ENCODE results near the gene ARHGAP8. TPM values are rescaled to one million over a fixed set of nuclear protein-coding genes. Genes with fewer than 3 reads are reported as not detected.

ARHGAP8 gene
- total RNA-seq, 1 experiment from 2014 or later: not detected

DNA sequence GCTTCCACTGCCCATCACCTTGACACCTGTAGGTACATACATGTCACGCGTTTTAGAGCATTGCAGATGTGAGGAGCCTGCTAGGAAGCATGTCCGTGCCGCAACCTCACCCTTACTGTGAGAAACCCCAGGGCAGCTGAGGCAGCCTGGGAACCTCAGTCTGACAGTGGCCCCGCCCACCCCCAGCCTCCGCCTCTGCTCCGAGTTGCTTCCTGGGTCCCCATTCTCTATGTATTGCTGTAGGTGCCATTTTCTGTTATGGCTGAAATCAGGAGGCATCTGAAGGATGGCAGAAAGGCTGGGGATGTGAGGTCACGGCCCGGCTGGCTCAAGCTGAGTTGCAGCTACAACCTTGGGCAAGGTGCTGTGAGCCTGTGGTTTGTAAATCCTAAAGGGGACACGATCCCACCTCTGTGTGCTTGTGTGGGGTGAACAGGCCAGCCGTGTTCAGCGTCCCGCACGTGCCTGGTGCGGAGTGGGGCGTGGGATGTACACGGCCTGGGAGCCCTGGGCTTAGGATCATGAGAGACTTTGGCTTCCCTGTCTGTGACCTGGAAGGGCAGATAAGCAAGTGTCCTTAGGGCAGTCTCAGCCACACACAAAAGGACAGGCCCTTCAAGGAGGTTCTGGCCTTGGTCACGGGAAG lies 154.7 kb downstream of the ARHGAP8 start:
- DNase-seq (ENCODE audit: low read depth): no peak

DNA sequence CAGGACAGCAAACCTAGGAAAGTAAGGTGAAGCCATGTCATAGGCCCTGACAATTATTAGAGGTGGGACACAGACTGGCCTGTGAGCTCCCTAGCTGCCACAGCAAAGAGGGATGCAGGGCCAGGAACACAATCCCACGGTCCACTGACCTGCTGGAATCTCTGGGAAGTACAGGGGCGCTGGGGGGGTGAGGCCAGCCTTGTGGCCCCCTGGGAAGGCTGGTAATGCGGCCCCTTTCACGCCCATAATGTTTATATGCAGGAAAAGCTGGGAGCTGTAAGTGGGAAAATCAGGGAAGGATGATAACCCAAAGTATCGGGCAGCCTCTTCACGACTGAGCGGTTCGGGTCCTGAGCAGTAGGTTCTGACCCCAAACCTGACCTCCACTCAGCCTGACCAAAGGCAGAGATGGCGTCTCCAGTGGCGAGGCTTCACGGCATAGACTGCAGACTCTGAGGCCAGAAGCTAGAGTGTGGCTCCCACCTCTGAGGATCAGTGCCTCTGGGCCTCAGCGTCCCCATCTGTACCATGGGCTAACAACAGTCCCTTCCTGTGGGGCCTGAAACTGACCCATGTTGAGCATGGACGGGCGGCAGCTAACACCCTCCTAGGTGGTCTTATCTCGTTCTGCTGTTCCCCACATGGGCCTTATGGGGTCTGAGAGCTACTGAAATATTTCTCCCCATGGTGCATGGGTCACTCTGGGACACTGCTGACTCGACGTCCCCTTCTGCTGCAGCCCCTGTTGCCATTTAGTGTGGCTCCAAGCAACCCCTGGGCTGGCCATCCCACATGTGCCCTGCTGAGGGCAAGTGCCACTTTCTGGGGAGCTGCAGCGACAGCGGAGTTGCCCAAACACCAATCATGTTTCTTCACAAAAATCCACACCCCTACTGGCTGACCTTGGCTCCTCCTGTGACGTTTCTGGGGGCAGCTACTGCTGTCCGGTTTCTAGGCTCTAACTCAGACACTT lies 155.7 kb downstream of the ARHGAP8 start:
- no peak for DNase-seq (ENCODE audit: low read depth)

DNA sequence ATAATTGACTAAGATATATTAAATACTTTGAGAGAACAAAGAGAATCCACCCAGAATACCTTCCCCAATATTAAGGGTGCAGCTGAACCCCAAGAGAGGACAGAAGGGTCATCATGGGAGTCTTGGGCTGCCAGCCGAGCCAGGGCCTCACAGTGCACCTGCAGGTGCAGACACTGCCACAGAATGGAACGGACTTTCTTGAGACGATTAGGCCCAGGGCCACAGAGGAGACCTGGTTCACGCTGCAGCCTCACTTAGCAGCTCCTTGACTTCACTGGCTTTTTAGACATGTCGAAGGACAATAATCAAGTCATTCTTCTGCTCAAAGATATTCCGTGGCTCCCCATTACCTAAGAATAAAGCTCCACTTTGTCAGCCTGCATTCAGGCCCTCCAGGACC lies 156.9 kb downstream of the ARHGAP8 start:
- DNase-seq (ENCODE audit: low read depth): no peak

Other genes starting within 250 kb of the ARHGAP8 start
- gene PRR5, start 50.4 kb upstream of the ARHGAP8 start, total RNA-seq (2014; rRNA removed): 9.4 and 10.5 TPM in 2 replicates